GM10266 (cell line): ENCODE measurements around the gene CDHR4.
"Not testable (repeated sequence)": the region's sequence is repeated elsewhere in the genome, so short reads cannot be mapped to it uniquely, and the experiment has no call there.

Experiments
- DNase-seq: peaks from one replicate; pipeline ENCODE4 v3.0.0; 2012; ENCODE audit errors: extremely low spot score
- TF ChIP-seq, protein P1 (sequence below): IDR thresholded peaks from 2 replicates; pipeline ENCODE4 v1.5.1; 2012; ENCODE audit warnings: mild to moderate bottlenecking, low read depth; ENCODE audit not compliant: control insufficient read depth, insufficient read depth; ENCODE audit errors: missing control alignments

Gene CDHR4

DNA sequence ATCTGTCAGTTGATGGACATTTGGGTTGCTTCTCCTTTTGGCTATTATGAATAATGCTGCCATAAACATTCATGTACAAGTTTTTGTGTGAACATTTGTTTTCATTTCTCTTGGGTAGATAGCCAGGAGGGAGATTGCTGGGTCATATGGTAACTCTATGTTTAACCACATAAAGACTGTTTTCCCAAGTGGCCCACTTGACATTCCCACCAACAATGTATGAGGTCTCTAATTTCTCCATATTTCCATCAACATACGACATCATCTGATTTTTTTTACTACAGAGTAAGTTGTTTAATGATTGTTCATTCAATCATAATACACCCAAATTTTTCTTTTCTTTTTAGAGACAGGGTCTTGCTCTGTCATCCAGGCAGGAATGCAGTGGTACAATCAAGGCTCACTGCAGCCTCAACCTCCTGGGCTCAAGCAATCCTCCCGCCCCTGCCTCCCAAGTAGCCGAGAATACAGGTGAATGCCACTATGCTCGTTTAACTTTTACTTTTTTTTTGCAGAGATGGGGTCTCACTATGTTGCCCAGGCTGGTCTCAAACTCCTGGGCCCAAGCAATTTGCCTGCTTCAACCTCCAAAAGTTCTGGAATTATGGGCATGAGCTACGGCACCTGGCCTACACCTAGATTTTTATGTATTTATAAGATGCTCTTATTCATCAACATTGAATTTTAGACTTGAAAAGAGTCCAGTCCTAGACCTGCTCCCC is 20.2 kb downstream of the CDHR4 start:
- no peak for DNase-seq
- TF ChIP-seq, protein P1, sequence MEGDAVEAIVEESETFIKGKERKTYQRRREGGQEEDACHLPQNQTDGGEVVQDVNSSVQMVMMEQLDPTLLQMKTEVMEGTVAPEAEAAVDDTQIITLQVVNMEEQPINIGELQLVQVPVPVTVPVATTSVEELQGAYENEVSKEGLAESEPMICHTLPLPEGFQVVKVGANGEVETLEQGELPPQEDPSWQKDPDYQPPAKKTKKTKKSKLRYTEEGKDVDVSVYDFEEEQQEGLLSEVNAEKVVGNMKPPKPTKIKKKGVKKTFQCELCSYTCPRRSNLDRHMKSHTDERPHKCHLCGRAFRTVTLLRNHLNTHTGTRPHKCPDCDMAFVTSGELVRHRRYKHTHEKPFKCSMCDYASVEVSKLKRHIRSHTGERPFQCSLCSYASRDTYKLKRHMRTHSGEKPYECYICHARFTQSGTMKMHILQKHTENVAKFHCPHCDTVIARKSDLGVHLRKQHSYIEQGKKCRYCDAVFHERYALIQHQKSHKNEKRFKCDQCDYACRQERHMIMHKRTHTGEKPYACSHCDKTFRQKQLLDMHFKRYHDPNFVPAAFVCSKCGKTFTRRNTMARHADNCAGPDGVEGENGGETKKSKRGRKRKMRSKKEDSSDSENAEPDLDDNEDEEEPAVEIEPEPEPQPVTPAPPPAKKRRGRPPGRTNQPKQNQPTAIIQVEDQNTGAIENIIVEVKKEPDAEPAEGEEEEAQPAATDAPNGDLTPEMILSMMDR, result no peak

DNA sequence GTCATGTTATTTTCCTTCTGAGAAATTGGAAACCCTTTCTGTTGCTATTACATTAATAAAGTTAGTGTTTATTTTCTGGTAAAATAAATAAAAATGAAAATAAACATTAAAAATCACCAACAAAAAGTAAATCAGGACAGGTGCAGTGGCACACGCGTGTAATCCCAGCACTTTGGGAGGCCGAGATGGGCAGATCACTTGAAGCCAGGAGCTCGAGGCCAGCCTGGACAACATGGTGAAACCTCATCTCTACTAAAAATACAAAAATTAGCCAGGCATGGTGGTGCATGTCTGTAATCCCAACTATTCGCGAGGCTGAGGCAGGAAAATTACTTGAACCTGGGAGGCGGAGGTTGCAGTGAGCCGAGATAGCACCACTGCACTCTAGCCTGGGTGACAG is 23.6 kb downstream of the CDHR4 start:
- DNase-seq, result not testable (repeated sequence)

DNA sequence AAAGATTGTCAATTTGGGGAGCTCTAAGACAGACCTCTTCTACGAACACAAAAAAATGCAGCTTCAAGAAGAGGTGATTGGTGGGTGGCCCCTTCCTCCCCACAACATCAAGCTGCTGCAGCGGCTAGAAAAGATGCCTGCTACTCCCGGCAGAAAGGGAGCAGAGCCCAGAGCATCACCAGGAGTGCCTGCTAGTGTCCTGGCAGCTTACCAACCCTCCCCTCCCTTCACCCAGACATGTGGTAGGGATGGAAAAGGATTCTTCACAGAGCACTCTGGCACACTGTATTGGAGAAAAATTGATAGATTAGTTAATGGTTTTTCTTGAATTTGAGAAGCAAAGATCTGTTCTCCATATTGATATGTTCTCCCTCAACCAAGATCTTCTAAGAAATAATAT is 24.1 kb downstream of the CDHR4 start:
- TF ChIP-seq, protein P1, result no peak
- DNase-seq, result no peak

DNA sequence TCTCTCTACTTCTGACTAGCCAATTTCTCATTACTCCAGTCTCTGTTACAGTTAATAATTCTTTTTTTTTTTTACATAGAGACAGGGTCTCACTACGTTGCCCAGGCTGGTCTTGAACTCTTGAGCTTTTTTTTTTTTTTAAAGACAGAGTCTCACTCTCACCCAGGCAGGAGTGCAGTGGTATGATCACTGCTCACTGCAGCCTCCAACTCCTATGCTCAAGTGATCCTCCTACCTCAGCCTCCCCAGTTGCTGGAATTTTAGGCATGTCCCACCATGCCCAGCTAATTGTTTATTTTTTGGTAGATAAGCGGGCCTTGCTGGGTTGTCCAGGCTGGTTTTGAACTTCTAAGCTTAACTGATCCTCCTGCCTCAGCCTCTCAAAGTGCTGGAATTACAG is 27.0 kb downstream of the CDHR4 start:
- DNase-seq, result no peak
- TF ChIP-seq, protein P1, result no peak

DNA sequence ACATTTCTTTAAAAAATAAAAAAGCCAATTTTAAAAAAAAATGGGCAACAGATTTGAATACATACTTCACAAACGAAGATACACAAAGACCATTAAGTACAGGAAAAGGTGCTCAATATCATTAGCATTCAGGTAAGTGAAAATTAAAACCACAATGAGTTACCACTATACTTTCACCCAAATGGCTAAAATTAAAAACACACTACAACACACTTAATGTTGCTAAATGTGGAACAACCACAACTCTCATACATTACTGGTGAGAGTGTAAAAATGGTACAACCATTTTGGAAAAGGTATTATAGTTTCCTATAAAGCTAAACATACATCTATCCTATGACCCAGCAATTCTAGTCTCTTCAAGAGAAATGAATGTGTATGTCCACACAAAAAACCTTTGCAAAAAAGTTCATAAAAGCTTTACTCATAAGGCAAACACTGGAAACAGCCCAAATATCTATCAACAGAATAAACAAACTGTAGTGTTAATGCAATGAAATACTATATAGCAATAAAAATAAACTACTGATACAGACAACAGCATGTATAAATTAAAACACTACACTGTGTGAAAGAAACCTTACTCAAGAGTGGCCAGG is 28.2 kb downstream of the CDHR4 start:
- TF ChIP-seq, protein P1, result no peak
- no peak for DNase-seq

DNA sequence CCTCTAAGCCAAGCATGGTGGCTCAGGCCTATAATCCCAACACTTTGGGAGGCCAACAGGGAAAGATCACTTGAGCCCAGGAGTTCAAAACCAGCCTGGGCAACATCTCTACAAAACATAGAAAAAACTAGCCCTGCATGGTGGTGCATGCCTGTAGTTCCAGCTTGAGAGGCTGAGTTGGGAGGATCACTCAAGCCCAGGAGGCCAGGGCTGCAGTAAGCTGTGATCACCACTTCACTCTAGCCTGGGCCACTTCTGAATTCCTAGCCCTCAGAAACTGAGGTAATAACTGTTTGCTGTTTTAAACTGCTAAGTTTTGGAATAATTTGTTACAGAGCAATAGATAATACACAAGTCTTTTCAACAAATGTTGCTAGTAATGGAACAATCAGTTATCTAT is 29.7 kb downstream of the CDHR4 start:
- TF ChIP-seq, protein P1, result no peak
- DNase-seq, result no peak

DNA sequence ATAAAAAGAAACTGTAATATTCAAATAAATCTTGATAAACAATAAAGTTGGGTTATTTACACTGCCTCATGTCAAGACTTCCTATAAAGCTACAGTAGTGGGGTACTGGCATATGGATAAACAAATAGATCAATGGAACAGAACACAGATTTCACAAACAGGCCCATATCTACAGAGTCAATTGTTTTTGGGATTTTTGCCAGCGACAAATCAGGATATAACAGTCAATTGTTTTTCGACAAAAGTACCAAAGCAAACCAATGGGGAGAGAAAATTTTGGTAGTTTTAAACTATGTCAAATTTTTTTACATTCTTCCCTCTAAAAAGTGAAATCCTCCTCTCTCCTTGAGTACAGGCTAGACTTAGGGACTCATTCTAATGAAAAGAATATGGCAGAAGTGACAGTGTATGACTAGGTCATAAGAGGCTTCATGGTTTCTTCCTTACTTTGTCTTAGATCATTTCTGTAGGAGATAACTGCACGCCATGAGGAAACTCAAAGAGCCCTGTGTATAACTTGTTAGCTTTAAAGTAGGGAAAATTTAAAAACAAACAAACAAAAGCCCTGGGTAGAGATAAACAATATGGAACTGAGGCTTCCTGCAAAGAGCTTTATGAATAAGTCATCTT is 30.3 kb downstream of the CDHR4 start:
- DNase-seq, result no peak
- TF ChIP-seq, protein P1, result no peak
